ENCODE measurements around the gene SNTG2. TPM values are rescaled to one million over a fixed set of nuclear protein-coding genes. Genes with fewer than 3 reads are reported as not detected.

The SNTG2 gene
- total and polyA plus RNA-seq, 4 donors = not detected

GRCh38 chr2:1407950-1408675, 457.5 kb downstream of the SNTG2 start:
- 71% methylated on average over 16 of the region's 16 CpGs for WGBS
- no peak overlapping the region for H3K9ac ChIP-seq (ENCODE audit: low read depth in 1 of 2, low read length in 2 of 2)
- DNase-seq (ENCODE audit: low spot score) = no peak

More at GRCh38 chr2:1407950-1408675, 457.5 kb downstream of the SNTG2 start:
- Histone ChIP-seq H3K4me3 (ENCODE audit: low read depth in 1 of 3, low read length in 3 of 3) (no peak overlapping the region), H3K9me3 (ENCODE audit: control insufficient read depth in 4 of 4, low read length in 3 of 4) (peaks cover 0 to 4% (median 2%) of the 10 kb centered on the region in 4 donors), H3K4me1 (ENCODE audit: control insufficient read depth in 4 of 4, insufficient read depth in 4 of 4, low read length in 3 of 4) (no peaks in the 10 kb centered on the region), H3K27ac (ENCODE audit: low read depth in 1 of 2, low read length in 2 of 2) (no peak overlapping the region), H3K27me3 (ENCODE audit: control insufficient read depth in 4 of 4, insufficient read depth in 4 of 4, low read length in 3 of 4) (peaks cover 0 to 3% (median 0%) of the 10 kb centered on the region in 4 donors), H3K36me3 (ENCODE audit: control insufficient read depth in 4 of 4, insufficient read depth in 3 of 4, low read depth in 1 of 4, low read length in 3 of 4) (no peaks in the 10 kb centered on the region)
- TF ChIP-seq ATF3 (IDR thresholded peaks at IDR 0.05) (no peak), HNF4A (conservative IDR thresholded peaks at IDR 0.05) (no peak), MAX (IDR thresholded peaks at IDR 0.05) (no peak), ZBTB33 (IDR thresholded peaks at IDR 0.05) (no peak), FOXA1 (IDR thresholded peaks at IDR 0.05) (no peak), RXRA (IDR thresholded peaks at IDR 0.05) (no peak), YY1 (IDR thresholded peaks at IDR 0.05) (no peak), EGR1 (IDR thresholded peaks at IDR 0.05; ENCODE audit: low read depth in 2 of 2) (no peak), TAF1 (conservative IDR thresholded peaks at IDR 0.05) (no peak), JUND (IDR thresholded peaks at IDR 0.05) (no peak), CTCF (IDR thresholded peaks at IDR 0.05; ENCODE audit: low read depth, low read length, missing input control) (no peak), REST (IDR thresholded peaks at IDR 0.05) (no peak), HNF4G (IDR thresholded peaks at IDR 0.05) (no peak), FOXA2 (IDR thresholded peaks at IDR 0.05) (no peak), RAD21 (IDR thresholded peaks at IDR 0.05) (no peak), NR2F2 (IDR thresholded peaks at IDR 0.05) (no peak), SP1 (IDR thresholded peaks at IDR 0.05) (no peak)
